AG20443 (cell line): Measurements from ENCODE around the gene ABCA8.
"Not testable (repeated sequence)": the region's sequence is repeated elsewhere in the genome, so short reads cannot be mapped to it uniquely, and the experiment has no call there.

ENCODE experiments used
- DNase-seq: peaks from one replicate; pipeline ENCODE4 v3.0.0; 2012; ENCODE audit warnings: low spot score, mixed read lengths

The ABCA8 gene, protein sequence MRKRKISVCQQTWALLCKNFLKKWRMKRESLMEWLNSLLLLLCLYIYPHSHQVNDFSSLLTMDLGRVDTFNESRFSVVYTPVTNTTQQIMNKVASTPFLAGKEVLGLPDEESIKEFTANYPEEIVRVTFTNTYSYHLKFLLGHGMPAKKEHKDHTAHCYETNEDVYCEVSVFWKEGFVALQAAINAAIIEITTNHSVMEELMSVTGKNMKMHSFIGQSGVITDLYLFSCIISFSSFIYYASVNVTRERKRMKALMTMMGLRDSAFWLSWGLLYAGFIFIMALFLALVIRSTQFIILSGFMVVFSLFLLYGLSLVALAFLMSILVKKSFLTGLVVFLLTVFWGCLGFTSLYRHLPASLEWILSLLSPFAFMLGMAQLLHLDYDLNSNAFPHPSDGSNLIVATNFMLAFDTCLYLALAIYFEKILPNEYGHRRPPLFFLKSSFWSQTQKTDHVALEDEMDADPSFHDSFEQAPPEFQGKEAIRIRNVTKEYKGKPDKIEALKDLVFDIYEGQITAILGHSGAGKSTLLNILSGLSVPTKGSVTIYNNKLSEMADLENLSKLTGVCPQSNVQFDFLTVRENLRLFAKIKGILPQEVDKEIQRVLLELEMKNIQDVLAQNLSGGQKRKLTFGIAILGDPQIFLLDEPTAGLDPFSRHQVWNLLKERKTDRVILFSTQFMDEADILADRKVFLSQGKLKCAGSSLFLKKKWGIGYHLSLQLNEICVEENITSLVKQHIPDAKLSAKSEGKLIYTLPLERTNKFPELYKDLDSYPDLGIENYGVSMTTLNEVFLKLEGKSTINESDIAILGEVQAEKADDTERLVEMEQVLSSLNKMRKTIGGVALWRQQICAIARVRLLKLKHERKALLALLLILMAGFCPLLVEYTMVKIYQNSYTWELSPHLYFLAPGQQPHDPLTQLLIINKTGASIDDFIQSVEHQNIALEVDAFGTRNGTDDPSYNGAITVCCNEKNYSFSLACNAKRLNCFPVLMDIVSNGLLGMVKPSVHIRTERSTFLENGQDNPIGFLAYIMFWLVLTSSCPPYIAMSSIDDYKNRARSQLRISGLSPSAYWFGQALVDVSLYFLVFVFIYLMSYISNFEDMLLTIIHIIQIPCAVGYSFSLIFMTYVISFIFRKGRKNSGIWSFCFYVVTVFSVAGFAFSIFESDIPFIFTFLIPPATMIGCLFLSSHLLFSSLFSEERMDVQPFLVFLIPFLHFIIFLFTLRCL (N-terminal part only)

DNA sequence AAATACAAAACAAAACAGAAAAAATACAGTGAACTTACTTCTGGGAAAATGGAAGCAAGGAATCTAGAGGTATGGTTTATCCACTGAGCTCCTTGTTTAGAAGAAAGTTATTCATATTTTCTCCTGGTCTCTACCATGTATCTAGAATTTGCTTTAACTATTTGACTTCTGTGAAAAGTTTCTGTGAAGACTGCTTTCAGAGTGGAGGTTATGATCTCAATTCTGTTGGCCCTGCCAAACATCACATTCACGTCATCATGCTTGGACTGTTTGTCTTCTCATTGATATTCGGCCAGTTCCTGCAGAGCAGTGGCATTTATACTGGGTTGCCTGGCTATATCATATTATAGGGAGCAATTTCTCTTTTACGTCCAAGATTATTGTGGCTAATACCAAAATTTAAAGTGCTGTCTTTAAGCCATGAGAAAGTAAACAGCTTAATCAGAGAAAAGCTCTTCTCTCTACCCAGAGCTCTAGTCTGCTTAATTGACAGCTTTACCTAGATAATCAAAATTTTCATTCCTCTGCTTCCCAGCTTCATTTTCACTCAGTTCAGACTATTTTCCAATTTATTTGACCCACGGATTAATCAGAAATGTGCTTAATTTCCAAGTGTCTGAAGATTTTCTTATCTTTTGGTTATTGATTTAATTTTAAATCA lies at the start of gene ABCA8:
Gene ABCA8, minus strand, starts transcription at position 212 of the 661 bp plus-strand sequence. CDS start 13,358 bp downstream, outside the sequence.
- peak; percentile 22 for DNase-seq

DNA sequence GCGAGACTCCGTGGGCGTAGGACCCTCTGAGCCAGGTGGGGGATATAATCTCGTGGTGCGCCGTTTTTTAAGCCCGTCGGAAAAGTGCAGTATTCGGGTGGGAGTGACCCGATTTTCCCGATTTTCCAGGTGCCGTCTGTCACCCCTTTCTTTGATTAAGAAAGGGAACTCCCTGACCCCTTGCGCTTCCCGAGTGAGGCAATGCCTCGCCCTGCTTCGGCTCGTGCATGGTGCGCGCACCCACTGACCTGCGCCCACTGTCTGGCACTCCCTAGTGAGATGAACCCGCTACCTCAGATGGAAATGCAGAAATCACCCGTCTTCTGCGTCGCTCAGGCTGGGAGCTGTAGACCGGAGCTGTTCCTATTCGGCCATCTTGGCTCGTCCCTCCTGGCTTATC lies 49.6 kb upstream of the ABCA8 start:
- not testable (repeated sequence) for DNase-seq

DNA sequence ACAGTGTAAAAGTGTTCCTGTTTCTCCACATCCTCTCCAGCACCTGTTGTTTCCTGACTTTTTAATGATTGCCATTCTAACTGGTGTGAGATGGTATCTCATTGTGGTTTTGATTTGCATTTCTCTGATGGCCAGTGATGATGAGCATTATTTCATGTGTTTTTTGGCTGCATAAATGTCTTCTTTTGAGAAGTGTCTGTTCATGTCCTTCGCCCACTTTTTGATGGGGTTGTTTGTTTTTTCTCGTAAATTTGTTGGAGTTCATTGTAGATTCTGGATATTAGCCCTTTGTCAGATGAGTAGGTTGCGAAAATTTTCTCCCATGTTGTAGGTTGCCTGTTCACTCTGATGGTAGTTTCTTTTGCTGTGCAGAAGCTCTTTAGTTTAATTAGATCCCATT lies 44.6 kb upstream of the ABCA8 start:
- not testable (repeated sequence) for DNase-seq

DNA sequence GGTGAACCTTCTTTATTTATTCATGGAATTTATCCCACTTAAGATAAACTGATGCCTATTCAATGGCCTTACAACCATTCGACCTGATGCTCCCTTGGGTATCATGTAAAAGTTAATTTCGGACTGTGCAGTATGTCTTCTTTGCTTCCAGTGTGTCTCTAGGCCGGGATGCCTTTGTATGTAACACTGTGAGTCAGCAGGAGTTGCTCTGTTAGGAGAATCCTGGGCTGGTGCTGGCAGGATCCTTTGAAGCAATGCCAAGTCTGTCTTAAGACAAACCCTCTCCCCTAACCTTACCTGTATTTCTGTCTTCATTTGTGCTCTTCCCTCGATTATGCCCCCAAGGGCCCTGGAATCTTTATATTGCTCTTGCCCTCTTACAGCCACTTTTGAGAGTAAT lies 37.9 kb upstream of the ABCA8 start:
- DNase-seq = peak; percentile 21

DNA sequence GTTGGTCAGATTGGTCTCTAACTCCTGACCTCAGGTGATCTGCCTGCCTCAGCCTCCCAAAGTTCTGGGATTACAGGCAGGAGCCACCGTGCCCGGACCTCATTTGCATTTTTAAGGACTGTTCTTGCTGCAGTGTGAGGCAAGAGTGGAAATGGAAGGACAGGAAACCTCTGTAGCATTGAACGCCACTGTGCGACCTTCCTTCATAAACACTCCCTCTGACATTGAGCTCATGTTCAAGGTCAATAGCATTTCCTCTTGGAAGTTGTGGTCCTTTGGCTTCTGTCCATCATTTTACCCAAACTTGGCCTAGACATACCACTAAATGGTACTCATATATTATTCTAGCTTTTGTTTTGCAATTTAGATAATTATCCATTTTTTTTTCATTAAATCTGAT lies 32.8 kb upstream of the ABCA8 start:
- DNase-seq = no peak

DNA sequence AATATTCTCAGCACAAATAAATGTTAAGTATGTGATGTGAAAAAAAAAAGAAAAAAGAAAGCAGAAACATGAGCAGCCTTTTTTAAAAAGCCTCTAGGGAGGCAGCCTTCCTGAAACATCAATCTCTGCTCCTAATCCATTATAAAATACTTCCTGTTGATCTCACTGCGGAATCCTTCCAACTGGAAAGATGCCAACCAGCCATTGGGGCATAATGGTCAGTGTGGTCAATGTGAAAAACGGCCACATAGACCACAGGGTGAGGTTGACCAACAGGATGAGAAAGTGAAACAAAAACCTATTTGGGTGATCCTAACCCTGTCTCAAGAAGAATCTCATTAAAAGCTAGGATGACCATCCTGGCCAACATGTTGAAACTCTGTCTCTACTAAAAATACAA lies 26.1 kb upstream of the ABCA8 start:
- DNase-seq = peak; percentile 75

DNA sequence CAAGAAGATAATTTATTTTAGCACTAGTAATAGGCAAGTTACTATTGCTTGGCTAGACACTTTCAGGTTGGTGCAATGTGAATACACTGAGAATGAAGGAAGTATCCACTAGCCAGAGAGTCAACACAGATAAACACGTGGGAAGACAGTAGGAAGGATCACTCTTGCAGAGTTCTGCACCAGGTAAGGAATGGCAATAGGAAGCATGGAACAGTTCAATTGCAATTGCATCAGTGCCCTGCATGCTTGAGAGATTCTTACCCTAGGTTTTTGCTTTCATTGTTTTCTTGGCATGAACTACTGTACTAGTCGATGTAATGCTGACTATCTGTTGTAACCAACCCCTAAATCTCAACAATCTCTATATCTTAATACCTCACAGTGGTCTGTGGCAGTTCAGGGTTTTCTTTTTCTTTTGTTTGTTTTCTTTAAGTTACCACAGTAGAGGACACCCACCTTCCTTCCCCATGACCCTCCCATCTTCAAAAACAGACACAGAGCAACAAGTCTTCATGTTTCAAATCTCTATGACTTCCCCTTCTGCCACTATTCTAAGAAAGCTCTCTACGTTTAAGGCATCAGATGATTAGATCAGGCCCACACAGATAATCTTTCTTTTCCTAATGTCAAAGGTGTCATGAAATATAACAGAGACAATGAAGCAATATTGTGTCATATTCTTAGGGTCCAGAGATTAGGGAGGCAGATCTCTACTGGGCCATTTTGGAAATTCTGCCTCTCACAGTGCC lies 18.1 kb upstream of the ABCA8 start:
- no peak for DNase-seq

DNA sequence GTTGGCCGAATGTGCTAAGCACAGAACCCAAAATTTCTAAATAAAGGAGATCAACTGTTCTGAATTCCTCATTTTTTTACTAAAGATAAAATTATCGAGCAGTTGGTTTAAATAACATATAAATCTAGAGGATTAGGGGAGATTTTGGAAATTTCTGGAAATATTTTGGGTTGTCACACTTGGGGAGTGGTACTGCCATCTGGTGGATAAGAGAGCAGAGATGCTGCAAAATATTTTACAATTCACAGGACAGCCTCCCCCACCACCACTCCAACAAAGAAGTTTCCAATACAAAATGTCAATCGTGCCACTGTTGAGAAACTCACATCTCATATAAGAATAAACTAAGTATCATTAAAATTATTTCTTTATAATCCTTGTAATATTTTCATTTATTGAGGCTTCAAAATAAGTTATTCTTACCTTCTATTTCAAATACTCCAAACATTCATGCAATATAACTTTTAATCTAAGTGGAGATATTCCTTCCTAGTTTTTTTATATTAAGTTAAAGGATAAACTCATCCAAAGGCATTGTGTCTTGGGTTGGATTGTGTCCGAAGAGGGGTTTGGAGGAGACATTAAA lies 17.0 kb upstream of the ABCA8 start:
- DNase-seq = peak; percentile 59

DNA sequence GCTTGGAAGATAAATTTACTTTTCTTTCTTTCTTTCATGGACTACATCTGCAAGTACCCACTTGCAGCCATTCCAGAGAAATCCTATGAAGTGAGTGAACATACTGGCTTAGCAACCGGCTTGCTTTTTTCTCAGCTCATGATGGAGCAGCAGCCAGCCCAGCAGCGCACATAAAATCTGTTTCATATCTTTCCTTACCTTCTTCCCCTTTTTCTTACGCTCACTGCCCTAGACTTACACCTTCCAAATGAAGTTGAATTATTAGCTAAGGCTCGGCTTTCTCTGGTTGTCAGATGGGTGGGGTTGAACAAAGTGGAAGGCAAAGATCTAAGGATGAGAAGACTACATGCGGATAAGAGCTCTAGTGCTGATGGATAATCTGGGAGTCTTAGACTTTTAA lies 13.9 kb upstream of the ABCA8 start:
- DNase-seq = no peak

DNA sequence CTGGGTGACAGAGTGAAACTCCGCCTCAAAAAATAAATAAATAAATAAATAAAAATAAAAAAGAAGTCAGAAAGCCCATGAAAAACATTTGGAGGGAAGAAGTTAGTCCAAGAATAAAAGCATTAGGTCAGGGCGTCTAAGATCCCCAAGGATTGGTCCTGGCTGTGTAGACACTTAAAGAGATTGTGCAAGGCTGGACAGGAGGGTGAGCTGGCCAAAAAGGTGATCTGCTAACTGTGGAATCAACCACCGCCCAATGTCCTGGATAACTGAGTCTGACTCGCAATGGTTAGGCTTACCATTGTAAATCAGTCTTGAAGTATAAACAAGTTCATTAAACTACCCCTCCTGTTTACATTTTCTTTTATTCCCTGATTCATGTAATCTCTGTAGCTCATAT lies 8.8 kb upstream of the ABCA8 start:
- no peak for DNase-seq

DNA sequence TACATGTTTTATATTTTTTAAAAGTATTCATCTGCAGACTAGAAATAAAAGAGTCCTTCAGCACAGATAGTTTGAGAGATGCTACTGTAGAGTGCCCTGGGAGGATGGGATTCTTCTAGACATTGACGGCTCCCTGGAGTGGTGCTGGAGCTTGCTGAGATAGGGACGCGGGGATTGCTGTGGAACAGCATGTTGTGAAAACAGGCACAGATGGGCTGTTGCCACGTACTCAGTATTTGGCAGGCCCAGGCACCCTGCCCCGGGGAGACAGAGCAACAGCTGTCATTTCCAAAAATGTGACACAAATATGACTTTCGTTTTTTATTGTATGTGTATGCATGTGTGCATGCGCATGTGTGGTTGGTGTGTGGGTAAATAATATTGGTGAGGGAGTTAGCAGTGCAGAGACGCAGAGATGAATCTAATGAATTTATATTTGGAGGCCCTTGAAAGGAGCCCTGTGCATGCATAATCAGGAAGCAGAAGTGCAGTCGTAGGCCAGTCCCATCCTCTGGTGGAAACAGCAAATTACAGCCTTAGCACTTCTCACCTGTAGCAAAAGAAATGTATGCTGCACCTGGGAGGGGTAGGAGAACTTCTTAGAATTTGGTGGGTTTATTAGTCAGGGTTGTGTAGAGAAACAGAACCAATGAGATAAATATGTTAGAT lies 6.2 kb upstream of the ABCA8 start:
- DNase-seq = no peak

DNA sequence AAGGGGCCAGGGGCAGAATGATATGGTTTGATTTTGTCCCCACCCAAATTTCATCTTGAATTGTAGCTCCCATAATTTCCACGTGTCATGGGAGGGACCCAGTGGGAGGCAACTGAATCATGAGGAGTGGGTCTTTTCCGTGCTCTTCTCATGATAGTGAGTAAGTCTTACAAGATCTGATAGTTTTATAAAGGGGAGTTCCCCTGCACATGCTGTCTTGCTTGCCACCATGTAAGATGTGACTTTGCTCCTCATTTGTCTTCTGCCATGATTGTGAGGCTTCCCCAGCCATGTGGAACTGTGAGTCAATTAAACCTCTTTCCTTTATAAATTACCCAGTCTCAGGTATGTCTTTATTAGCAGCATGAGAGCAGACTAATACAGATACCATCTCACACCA lies 3.9 kb upstream of the ABCA8 start:
- not testable (repeated sequence) for DNase-seq

DNA sequence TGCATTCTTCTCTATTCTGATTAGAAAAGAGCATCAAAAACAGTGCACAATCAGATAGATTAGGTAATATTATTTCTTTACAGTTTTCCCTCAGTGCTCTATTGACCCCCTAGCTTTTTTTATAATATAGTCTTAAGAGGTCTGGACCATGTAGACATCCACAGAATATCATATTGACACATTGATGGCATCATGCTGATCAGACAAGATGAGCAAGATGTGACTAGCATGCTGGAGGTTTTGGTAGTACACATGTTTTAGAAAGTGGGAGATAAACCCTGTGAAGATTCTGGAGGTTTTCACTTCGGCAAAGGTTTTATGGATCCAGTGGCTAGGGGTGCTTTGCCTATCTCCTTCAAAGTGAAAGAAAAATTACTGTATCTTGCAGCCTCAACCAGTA lies 2.8 kb upstream of the ABCA8 start:
- no peak for DNase-seq

DNA sequence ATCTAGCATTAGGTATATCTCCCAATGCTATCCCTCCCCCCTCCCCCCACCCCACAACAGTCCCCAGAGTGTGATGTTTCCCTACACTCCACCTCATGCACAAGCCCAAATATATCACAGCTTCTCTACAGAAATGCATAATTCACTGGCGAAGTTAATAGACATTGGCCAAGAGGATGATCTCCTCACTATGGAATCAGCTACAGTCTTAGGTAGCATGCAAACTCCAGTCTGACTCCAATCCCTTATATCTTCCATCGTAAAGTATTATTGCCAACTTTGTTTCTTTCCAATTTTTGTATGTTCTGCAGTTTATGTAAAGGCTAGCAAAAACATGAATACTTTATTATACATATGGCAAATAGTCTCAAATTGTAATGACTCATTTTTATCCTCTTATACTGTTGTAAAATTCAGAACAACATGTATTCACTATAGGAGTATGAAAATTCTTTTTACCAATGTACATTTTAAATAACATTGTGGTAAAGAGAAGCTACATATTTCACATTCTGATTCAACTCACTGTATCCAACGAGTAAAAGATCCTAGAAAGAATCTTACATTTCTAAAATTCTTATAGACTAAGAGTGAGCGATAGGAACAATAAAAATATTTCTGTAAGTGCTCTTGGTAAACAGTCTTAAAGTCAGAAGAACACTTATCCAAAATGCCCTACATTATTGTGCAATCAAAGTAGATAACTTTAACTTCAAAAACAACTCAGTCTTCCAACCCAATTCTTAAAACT lies 871 bp downstream of the ABCA8 start:
- no peak for DNase-seq

DNA sequence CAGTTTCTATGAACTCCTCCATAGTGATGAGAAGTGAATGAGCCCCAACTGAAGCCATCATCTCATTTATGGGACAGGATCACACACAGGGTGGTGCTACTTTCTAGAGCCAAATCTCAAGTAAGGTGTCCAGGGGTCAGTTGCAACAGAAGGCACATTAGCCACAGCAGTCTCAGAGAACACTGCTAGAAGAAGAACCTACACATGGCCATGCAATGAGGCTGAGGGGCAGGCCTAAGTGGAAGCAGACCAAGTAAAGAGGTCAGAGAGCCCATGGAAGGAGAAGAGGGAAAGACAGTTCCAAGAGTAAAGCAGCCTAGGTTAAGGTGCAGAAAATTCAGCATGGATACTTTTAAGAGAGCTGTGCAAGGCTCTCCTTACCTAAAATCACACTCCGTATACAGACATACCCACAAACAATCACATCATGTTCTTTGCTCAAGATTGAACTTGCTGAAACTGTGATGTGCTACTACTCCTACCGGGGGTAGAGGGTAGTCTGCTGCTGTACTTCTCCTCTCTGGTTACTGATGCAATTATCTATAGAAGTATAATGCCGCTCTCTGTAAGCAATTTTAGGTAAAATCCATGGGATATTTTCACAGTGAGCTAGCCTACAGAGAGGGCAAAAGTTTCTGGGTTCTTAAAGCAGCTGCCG lies 1.7 kb downstream of the ABCA8 start:
- DNase-seq = no peak

DNA sequence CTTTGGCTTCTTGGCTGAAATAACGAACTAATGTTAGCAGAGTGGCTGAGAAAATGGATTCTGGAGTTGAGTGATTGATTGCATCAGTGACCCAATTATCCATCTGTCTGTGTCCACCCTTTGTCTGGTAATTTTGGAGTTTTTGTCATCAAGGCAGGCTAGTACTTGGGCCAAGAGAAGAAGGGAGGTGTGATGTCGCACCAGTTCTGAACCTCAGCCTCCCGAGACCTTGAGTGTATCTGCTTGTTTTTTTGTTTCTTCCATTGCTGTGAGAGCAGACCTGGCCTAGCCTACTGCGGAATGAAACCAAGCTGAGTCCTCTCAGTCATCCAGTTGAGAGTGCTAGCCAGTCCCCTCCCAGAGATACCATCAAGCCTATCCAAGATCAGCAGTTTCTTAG lies 4.5 kb downstream of the ABCA8 start:
- DNase-seq = no peak

DNA sequence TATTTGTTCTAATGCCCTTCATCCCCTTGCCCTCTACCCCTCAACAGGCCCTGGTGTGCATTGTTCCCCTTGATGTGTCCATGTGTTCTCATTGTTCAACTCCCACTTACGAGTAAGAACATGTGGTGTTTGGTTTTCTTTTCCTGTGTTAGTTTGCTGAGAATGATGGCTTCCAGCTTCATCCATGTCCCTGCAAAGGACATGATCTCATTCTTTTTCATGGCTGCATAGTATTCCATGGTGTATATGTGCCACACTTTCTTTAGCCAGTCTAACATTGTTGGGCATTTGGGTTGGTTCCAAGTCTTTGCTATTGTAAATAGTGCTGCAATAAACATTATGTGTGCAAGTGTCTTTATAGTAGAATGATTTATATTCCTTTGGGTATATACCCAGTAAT lies 7.3 kb downstream of the ABCA8 start:
- DNase-seq = not testable (repeated sequence)

DNA sequence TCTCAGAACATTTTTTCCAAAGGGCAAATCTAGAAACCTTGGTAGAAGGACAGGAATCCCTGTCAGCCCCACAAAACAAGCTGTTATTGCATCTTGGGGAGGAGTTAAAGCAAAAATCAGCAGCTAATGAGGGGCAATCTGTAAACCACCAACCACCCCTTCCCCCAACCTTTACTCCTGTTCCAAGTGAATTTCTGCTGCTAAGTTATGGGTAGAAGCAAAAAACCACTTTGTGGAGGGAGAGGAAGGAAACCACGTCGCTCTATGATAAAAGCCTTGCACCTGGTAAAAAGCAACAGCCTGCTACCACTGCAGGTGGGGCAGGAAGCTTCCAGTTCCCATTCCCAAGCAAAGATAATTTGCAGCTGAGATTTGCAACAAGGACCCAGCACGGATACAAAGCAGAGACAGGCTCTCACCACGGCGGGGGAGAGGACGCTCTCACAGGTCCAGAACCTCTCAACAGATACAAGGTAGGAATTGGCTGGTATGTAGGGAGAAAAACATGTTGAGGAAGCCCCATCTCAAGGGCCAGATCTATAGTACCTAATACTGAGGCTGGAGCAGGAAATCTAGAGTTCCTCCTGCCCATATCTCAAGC lies 10.7 kb downstream of the ABCA8 start:
- no peak for DNase-seq

DNA sequence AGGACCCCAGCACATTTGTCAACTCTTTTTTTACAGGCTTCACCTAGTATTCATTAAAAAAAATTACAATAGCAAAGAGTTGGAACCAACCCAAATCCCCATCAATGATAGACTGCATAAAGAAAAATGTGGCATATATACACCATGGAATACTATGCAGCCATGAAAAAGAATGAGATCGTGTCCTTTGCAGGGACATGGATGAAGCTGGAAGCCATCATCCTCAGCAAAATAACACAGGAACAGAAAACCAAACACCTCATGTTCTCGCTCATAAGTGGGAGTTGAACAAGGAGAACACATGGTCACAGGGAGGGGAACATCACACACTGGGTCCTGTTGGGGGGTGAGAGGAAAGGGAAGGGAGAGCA lies 11.4 kb downstream of the ABCA8 start:
- not testable (repeated sequence) for DNase-seq
